Nephron (organoid): ENCODE data around the gene SUPT4H1.
"Not testable (repeated sequence)": the region's sequence is repeated elsewhere in the genome, so short reads cannot be mapped to it uniquely, and the experiment has no call there.

Source experiments
- H3K27ac Mint-ChIP-seq, 3 experiments: 2 replicates each; pipeline ENCODE4 v1.8.0; 2020; ENCODE audit warnings: mixed read lengths in 3 of 3, mild to moderate bottlenecking in 2 of 3, moderate library complexity in 1 of 3
- H3K27me3 Mint-ChIP-seq: 2 replicates; pipeline ENCODE4 v1.8.0; 2021; ENCODE audit warnings: low read depth, mild to moderate bottlenecking, moderate library complexity, mixed read lengths
- H3K36me3 Mint-ChIP-seq: 2 replicates; pipeline ENCODE4 v1.8.0; 2020; ENCODE audit warnings: low read depth, mixed read lengths
- H3K4me1 Mint-ChIP-seq: 2 replicates; pipeline ENCODE4 v1.8.0; 2020; ENCODE audit warnings: mixed read lengths
- H3K4me3 Mint-ChIP-seq, 3 experiments: 2 replicates each; pipeline ENCODE4 v1.8.0; 2020; ENCODE audit warnings: mild to moderate bottlenecking in 3 of 3, mixed read lengths in 3 of 3, moderate library complexity in 2 of 3
- H3K9me3 Mint-ChIP-seq: 2 replicates; pipeline ENCODE4 v1.8.0; 2020; ENCODE audit warnings: mixed read lengths
- TF ChIP-seq, protein P1 (sequence below), 3 experiments: fragments of 200-600 bp; sonication (generic); IDR thresholded peaks; one replicate each; pipeline ENCODE4 v1.5.0; 2021; ENCODE audit warnings: antibody characterized with exemption in 3 of 3; ENCODE audit not compliant: unreplicated experiment in 3 of 3

The SUPT4H1 gene

DNA sequence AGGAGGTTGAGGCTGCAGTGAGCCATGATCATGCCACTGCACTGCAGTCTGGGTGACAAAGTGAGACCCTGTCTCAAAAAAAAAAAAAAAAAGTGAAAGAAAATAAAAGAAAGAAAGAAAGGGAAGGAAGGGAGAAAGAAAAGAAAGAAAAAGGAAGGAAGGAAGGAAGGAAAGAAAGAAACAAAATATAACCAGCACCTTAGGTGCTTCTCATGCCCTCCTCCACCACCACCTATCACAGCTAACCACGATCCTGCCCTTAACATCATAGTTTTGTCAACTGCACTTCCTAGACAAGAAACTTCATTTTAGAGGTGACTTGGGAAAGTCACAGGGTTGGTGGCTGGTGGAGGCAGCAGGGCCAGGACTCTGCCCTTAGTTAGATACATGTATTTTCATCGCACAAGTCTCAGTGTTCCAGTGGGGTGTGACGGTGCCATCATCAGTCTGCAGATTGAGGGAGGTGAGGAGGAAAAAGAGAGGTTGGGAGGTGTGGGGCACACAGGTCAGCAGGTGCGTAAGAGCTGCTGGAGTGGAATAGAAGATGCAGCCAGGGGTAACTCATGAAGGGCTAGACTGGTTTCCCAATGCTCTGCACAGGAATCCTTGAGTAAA lies 10.0 kb downstream of the SUPT4H1 start:
- Mint-ChIP-seq H3K27ac (no peak overlapping the region), H3K27me3 (no peaks in the 10 kb centered on the region), H3K4me3 (no peak overlapping the region), H3K9me3 (no peaks in the 10 kb centered on the region), H3K36me3 (peaks cover 34% of the 10 kb centered on the region), H3K4me1 (peaks cover 15% of the 10 kb centered on the region)
- TF ChIP-seq, protein P1, sequence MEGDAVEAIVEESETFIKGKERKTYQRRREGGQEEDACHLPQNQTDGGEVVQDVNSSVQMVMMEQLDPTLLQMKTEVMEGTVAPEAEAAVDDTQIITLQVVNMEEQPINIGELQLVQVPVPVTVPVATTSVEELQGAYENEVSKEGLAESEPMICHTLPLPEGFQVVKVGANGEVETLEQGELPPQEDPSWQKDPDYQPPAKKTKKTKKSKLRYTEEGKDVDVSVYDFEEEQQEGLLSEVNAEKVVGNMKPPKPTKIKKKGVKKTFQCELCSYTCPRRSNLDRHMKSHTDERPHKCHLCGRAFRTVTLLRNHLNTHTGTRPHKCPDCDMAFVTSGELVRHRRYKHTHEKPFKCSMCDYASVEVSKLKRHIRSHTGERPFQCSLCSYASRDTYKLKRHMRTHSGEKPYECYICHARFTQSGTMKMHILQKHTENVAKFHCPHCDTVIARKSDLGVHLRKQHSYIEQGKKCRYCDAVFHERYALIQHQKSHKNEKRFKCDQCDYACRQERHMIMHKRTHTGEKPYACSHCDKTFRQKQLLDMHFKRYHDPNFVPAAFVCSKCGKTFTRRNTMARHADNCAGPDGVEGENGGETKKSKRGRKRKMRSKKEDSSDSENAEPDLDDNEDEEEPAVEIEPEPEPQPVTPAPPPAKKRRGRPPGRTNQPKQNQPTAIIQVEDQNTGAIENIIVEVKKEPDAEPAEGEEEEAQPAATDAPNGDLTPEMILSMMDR (IDR thresholded peaks at IDR 0.05; ENCODE audit: unreplicated experiment in 3 of 3), result no peak

DNA sequence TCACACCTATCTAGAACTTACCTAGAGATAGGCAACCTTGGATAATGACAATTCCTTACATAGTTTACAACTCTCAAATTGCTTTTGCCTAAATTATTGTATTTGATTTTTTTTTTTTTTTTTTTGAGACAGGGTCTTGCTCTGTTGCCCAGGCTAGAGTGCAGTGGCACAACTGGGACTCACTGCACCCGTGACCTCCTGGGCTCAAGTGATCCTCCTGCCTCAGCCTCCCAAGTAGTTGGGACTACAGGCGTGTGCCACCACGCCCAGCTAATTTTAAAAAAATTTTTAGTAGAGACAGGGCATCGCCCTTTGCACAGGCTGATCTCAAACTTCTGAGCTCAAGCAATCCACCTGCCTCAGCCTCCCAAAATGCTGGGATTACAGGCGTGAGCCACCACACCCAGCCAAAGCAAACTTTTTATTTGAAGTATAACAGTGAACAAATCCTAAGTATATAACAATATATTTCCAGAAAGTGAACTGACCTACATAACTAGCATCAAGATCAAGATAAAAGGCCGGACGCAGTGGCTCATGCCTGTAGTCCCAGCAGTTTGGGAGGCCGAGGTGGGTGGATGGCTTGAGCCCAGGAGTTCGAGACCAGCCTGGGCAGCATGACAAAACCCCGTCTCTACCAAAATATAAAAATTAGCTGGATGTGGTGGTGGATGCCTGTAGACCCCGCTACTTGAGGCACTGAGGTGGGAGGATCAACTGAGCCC lies 10.7 kb downstream of the SUPT4H1 start:
- H3K4me3 Mint-ChIP-seq, H3K27me3 Mint-ChIP-seq, H3K9me3 Mint-ChIP-seq, H3K27ac Mint-ChIP-seq: not testable (repeated sequence)
- peaks cover 22% of the 10 kb centered on the region for H3K4me1 Mint-ChIP-seq
- peaks cover 27% of the 10 kb centered on the region for H3K36me3 Mint-ChIP-seq

DNA sequence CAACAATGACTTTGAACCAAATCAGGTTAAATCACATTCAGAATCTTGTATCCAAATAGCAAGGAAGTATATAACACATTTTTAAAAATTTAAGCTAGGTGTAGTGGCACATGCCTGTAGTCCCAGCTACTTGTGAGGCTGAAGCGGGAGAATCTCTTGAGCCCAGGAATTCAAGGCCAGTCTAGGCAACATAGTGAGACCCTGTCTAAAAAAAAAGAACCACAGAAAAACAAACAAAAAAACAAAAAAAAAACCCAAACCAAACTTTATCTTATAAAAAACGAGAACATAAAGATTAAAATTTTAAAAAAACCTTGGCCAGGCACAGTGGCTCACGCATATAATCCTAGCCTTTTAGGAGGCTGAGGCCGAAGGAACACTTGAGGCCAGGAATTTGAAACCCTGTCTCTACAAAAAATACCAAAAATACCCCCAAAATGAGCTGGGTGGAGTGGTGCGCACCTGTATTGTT lies 11.6 kb downstream of the SUPT4H1 start:
- TF ChIP-seq, protein P1 (IDR thresholded peaks at IDR 0.05; ENCODE audit: unreplicated experiment in 3 of 3), result no peak
- Mint-ChIP-seq H3K4me3 (no peak overlapping the region), H3K27me3 (no peaks in the 10 kb centered on the region), H3K4me1 (peaks cover 30% of the 10 kb centered on the region), H3K9me3 (no peaks in the 10 kb centered on the region), H3K36me3 (peaks cover 19% of the 10 kb centered on the region), H3K27ac (no peak overlapping the region)

DNA sequence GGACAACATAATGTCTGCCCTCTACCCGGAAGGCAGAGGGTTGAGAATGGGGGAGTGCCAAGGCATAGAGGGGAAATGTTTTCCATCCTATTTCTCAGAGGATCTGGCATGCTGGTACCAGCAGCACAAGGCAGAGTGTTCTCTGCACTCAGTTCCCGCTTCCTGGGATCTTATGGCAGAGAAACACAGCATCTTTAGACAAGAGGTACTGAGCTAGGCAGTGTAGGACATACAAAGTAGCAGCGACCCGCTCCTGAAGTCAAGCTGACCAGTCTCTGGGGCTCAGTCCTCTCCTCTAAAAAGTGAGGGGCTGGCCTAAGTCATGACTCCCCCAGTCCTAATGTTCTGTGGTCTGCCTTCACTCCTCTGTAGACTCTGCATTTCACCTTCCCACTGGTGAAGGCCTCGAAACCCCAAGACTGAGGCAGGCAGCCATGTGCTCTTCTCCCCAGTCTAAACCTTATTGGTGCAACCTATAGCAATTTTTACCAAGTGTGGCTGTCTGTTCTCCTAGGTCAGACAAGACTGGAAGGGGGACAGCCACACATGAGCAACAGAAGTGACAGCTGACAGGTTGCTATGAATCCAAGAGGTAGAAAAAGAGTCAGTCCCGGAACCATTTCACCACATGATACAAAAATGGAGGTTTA lies 12.1 kb downstream of the SUPT4H1 start:
- Mint-ChIP-seq H3K4me1 (peaks cover 31% of the 10 kb centered on the region), H3K36me3 (peaks cover 13% of the 10 kb centered on the region), H3K9me3 (no peaks in the 10 kb centered on the region), H3K27ac (peak overlapping the region in 1 of 3 experiments; percentile 41), H3K4me3 (no peak overlapping the region), H3K27me3 (no peaks in the 10 kb centered on the region)
- TF ChIP-seq, protein P1 (IDR thresholded peaks at IDR 0.05; ENCODE audit: unreplicated experiment in 3 of 3), result no peak

DNA sequence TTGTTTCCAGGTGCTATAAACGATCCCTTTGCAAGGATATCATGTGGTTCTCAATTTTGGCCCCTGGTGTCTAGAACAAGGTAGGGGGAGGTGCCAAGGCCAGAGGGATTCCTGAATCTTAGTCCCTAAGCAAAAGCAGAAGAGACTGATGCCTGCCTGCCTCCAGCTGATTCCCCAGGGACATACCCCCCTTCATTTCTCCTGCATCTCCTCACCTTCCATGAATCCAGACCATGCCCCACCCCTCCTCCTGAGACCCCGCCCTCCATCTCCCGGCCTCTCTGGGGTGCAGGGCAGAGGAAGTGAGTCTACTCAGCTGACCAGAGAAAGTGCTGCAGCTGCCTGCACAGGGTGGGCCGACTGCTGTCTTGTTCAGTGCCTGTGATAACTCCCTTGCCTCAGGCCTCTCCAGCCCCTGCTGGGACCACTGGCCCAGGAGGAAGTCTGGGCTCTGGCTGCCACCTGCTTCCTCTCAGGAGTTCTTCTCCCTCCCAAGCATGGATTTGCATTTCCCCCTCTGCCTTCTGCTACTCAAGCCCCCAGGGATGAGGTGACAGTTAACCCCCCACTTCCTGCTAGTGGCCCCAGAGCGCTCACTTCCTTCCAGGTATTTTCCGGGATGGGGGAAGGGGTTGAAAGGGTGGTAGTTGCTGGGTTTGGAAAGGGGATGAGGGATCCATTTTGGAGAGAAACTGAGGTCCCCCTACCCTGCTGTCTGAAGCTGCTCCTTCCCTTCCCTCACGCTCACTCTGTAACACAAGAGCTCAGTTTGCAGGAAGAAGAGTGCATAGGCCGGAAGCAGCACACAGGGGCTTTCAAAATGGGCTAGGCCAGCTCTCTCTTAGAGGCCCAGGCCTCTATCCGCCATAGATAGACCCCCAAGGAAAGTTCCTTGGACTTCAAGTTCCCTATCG lies 12.9 kb downstream of the SUPT4H1 start:
- Mint-ChIP-seq H3K4me1 (peaks cover 31% of the 10 kb centered on the region), H3K27ac (peak overlapping the region; percentile 41 to 60 (median 43))
- TF ChIP-seq, protein P1 (IDR thresholded peaks at IDR 0.05; ENCODE audit: unreplicated experiment in 3 of 3), result no peak

More for the DNA sequence above, 12.9 kb downstream of the SUPT4H1 start:
- H3K9me3 Mint-ChIP-seq, result no peaks in the 10 kb centered on the region
- H3K36me3 Mint-ChIP-seq, result peaks cover 7% of the 10 kb centered on the region
- H3K4me3 Mint-ChIP-seq, result no peak overlapping the region
- H3K27me3 Mint-ChIP-seq, result no peaks in the 10 kb centered on the region
